ENCODE measurements around the gene FARP1.

DNA sequence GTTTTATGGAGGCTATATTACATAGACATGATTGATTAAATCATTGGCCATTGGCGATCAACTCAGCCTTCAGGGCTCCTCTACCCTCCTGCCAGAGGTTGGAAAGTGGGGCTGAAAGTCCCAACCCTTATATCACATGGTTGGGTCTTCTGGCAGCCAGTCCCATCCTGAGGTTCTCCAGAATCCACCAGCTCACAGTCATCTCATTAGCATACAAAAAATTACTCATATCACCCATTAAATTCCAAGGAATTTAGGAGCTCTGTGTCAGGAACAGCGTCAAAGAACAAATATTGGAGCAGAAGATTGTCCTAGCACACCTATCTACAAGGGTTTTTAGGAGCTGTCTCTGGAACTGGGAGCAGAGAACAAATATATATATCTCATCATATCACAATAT lies 39.4 kb upstream of the FARP1 start:
- TF ChIP-seq, protein P1, sequence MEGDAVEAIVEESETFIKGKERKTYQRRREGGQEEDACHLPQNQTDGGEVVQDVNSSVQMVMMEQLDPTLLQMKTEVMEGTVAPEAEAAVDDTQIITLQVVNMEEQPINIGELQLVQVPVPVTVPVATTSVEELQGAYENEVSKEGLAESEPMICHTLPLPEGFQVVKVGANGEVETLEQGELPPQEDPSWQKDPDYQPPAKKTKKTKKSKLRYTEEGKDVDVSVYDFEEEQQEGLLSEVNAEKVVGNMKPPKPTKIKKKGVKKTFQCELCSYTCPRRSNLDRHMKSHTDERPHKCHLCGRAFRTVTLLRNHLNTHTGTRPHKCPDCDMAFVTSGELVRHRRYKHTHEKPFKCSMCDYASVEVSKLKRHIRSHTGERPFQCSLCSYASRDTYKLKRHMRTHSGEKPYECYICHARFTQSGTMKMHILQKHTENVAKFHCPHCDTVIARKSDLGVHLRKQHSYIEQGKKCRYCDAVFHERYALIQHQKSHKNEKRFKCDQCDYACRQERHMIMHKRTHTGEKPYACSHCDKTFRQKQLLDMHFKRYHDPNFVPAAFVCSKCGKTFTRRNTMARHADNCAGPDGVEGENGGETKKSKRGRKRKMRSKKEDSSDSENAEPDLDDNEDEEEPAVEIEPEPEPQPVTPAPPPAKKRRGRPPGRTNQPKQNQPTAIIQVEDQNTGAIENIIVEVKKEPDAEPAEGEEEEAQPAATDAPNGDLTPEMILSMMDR (IDR thresholded peaks at IDR 0.05): no peak
- no peak for TF ChIP-seq POLR2A (IDR thresholded peaks at IDR 0.05)
